Left ventricle myocardium inferior (tissue), 1 donor: ENCODE measurements around the gene C9orf72. TPM values are rescaled to one million over a fixed set of nuclear protein-coding genes. Genes with fewer than 3 reads are reported as not detected.
A peak's percentile ranks its signal among the peaks of the same experiment; 100 is the strongest.
"Not testable (repeated sequence)": the region's sequence is repeated elsewhere in the genome, so short reads cannot be mapped to it uniquely, and the experiment has no call there.

ENCODE experiments used
- DNase-seq: peaks from one replicate; pipeline ENCODE4 v3.0.0-alpha.2; 2020
- H3K27ac ChIP-seq: fragments of 200-600 bp; replicated peaks from 2 replicates; pipeline ENCODE4 v1.8.0; 2021
- H3K27me3 ChIP-seq: fragments of 200-600 bp; 2 replicates; pipeline ENCODE4 v1.8.0; 2021; ENCODE audit warnings: low read depth
- H3K36me3 ChIP-seq: fragments of 200-600 bp; 2 replicates; pipeline ENCODE4 v1.8.0; 2021
- H3K4me1 ChIP-seq: fragments of 200-600 bp; 2 replicates; pipeline ENCODE4 v1.8.0; 2021
- H3K4me3 ChIP-seq: fragments of 200-600 bp; 2 replicates; pipeline ENCODE4 v1.8.0; 2021; ENCODE audit warnings: mild to moderate bottlenecking, moderate library complexity
- H3K9me3 ChIP-seq: fragments of 200-600 bp; replicated peaks from 2 replicates; pipeline ENCODE4 v1.8.0; 2021
- intact Hi-C: fragments of 100-400 bp; cut with micrococcal nuclease; formaldehyde crosslinking; loops from one replicate; pipeline ENCODE4 v1.11.0; 2022
- long read RNA-seq: library from polyadenylated mRNA; unstranded; transcript quantifications from one replicate; pipeline ENCODE4 v2.0.0, GENCODE V29; 2021
- total RNA-seq: library from RNA; stranded (reverse); fragmentation: NEBNext Ultra II Directional; extraction: Animal tissue kit (Norgen Biotek cat#: 25700); gene quantifications from one replicate; pipeline ENCODE4 v1.2.1, GENCODE V29; 2021
- TF ChIP-seq, protein P1 (sequence below): fragments of 200-600 bp; IDR thresholded peaks from 2 replicates; pipeline ENCODE4 v1.8.0; 2021; ENCODE audit warnings: antibody characterized with exemption, mild to moderate bottlenecking, borderline replicate concordance
- donor health status: DM: no; HTN: yes; CAD: no; lungs with severe emphysema.

The C9orf72 gene, protein sequence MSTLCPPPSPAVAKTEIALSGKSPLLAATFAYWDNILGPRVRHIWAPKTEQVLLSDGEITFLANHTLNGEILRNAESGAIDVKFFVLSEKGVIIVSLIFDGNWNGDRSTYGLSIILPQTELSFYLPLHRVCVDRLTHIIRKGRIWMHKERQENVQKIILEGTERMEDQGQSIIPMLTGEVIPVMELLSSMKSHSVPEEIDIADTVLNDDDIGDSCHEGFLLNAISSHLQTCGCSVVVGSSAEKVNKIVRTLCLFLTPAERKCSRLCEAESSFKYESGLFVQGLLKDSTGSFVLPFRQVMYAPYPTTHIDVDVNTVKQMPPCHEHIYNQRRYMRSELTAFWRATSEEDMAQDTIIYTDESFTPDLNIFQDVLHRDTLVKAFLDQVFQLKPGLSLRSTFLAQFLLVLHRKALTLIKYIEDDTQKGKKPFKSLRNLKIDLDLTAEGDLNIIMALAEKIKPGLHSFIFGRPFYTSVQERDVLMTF
- total RNA-seq = 15.6 TPM
- long read RNA-seq, full-length matches to known transcripts = 24 of 30 reads
- long read RNA-seq, partial matches to known transcripts = 3 of 30 reads
- long read RNA-seq, other reads (novel, unspliced or antisense) = 3 of 30 reads

DNA sequence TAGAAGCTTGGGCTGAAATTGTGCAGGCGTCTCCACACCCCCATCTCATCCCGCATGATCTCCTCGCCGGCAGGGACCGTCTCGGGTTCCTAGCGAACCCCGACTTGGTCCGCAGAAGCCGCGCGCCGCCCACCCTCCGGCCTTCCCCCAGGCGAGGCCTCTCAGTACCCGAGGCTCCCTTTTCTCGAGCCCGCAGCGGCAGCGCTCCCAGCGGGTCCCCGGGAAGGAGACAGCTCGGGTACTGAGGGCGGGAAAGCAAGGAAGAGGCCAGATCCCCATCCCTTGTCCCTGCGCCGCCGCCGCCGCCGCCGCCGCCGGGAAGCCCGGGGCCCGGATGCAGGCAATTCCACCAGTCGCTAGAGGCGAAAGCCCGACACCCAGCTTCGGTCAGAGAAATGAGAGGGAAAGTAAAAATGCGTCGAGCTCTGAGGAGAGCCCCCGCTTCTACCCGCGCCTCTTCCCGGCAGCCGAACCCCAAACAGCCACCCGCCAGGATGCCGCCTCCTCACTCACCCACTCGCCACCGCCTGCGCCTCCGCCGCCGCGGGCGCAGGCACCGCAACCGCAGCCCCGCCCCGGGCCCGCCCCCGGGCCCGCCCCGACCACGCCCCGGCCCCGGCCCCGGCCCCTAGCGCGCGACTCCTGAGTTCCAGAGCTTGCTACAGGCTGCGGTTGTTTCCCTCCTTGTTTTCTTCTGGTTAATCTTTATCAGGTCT is at the start of gene C9orf72:
TSS of gene C9orf72 (minus strand) at position 564 of the 716 bp plus-strand sequence. CDS start 6,361 bp downstream, outside the sequence.
- H3K27me3 ChIP-seq = no peaks in the 10 kb centered on the region
- peak; percentile 80 for DNase-seq
- peaks cover 57% of the 10 kb centered on the region for H3K4me1 ChIP-seq
- H3K9me3 ChIP-seq = peaks cover 3% of the 10 kb centered on the region
- intact Hi-C loops = no loop called here
- peak within 1 kb of the TSS; percentile 95 for H3K27ac ChIP-seq
- TF ChIP-seq, protein P1, sequence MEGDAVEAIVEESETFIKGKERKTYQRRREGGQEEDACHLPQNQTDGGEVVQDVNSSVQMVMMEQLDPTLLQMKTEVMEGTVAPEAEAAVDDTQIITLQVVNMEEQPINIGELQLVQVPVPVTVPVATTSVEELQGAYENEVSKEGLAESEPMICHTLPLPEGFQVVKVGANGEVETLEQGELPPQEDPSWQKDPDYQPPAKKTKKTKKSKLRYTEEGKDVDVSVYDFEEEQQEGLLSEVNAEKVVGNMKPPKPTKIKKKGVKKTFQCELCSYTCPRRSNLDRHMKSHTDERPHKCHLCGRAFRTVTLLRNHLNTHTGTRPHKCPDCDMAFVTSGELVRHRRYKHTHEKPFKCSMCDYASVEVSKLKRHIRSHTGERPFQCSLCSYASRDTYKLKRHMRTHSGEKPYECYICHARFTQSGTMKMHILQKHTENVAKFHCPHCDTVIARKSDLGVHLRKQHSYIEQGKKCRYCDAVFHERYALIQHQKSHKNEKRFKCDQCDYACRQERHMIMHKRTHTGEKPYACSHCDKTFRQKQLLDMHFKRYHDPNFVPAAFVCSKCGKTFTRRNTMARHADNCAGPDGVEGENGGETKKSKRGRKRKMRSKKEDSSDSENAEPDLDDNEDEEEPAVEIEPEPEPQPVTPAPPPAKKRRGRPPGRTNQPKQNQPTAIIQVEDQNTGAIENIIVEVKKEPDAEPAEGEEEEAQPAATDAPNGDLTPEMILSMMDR = peak; percentile 19
- H3K36me3 ChIP-seq = no peaks in the 10 kb centered on the region
- H3K4me3 ChIP-seq = peak within 1 kb of the TSS; percentile 94

DNA sequence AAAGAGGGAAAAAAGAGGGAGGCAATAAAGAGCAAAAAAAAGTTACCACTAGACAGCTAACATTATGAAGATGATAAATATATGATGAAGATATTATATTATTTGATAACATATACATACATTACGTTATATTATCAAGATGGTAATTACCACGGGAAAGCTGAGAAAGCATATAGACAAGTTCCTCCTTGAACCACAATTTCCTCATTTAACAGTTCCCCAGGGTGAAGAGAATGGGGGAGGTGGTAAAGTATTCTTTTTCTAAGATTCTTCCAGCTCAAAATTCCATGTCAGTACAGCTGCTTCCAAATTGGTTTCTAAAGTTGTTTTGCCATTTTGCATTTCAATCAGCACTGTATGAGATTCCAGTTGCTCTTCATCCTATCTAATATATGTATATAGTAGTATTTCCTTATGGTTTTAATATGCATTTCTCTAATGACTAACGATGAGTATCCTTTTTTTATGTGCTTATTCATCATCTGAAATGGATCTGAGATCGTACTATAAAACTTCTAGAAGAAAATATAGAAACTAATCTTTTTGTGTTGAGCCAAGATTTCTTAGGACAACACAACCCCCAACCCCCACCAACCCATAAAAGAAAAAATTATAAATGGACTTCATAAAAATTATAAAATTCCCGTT is 49.5 kb upstream of the C9orf72 start:
- Histone ChIP-seq H3K27me3 (peaks cover 10% of the 10 kb centered on the region), H3K9me3 (peaks cover 4% of the 10 kb centered on the region), H3K4me3 (no peak overlapping the region), H3K36me3 (no peaks in the 10 kb centered on the region), H3K4me1 (no peaks in the 10 kb centered on the region), H3K27ac (no peak overlapping the region)
- intact Hi-C loops = no loop called here
- TF ChIP-seq, protein P1 = no peak
- DNase-seq = no peak

DNA sequence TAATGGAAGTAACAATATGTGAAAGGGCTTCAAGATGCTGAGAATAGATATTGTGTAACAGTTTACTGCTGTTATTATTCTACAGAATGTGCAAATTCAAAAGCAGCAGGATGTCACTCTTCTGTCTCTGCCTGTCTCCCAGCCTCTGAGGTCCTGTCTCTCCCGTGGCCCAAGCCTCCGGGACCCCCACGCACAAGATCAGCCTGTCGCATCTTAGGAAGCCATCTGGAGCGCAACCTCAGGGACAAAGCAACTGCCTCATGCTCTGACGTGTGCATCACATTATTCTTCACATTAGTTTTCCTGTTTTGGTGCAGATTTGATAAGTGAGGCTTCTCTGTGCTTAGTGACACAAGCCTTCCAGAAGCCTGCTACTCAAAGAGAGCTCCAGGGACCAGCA is 46.5 kb upstream of the C9orf72 start:
- Histone ChIP-seq H3K4me1 (no peaks in the 10 kb centered on the region), H3K27me3 (peaks cover 17% of the 10 kb centered on the region), H3K4me3 (no peak overlapping the region), H3K36me3 (no peaks in the 10 kb centered on the region), H3K27ac (no peak overlapping the region), H3K9me3 (peaks cover 4% of the 10 kb centered on the region)
- intact Hi-C loops = no loop called here
- TF ChIP-seq, protein P1 = no peak
- no peak for DNase-seq

GRCh38 chr9:27618066-27618465 is 44.8 kb upstream of the C9orf72 start:
- H3K27ac ChIP-seq = no peak overlapping the region
- no peaks in the 10 kb centered on the region for H3K4me1 ChIP-seq
- H3K4me3 ChIP-seq = no peak overlapping the region
- peaks cover under 1% of the 10 kb centered on the region for H3K9me3 ChIP-seq
- DNase-seq = no peak
- TF ChIP-seq, protein P1 = no peak
- peaks cover 25% of the 10 kb centered on the region for H3K27me3 ChIP-seq
- intact Hi-C loops = no loop called here
- no peaks in the 10 kb centered on the region for H3K36me3 ChIP-seq

- Histone ChIP-seq H3K9me3 (no peaks in the 10 kb centered on the region), H3K4me3 (no peak overlapping the region), H3K27me3 (peaks cover 25% of the 10 kb centered on the region), H3K36me3 (no peaks in the 10 kb centered on the region), H3K4me1 (no peaks in the 10 kb centered on the region), H3K27ac (no peak overlapping the region)
- DNase-seq = no peak
- TF ChIP-seq, protein P1 = no peak
- intact Hi-C loops = no loop called here
Measured at GRCh38 chr9:27614551-27614950, 41.3 kb upstream of the C9orf72 start.

GRCh38 chr9:27612036-27612435 is 38.8 kb upstream of the C9orf72 start:
- intact Hi-C loops, DNase-seq, H3K27ac ChIP-seq: not testable (repeated sequence)

More at GRCh38 chr9:27612036-27612435, 38.8 kb upstream of the C9orf72 start:
- not testable (repeated sequence) for H3K36me3 ChIP-seq, H3K4me1 ChIP-seq, H3K9me3 ChIP-seq, H3K4me3 ChIP-seq
- H3K27me3 ChIP-seq = peaks cover 15% of the 10 kb centered on the region
